ENCODE measurements around the gene RGCC.

The RGCC gene

DNA sequence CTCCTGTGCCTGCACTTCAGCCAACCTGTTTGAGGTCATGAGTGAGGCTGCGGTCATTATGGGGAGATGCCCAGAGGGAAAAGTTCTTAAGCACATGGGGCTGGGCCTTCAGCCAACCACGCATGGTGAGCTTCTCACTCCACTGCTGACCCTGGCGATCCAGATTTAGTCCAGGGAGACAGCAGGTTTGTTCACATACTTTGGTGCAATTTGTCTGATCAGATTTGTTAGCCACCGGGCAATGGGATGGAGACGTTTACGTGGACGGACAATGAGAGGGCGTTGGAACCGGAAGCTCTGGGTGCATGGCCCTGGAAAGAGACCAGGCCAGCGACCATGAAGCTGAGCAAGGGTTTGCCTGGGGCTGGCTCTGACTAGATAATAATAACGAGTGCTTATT is 56.2 kb downstream of the RGCC start:
- H3K9me3 ChIP-seq (ENCODE audit: low read depth, low read length), result no peaks in the 10 kb centered on the region
- TF ChIP-seq POLR2AphosphoS5 (IDR thresholded peaks at IDR 0.05; ENCODE audit: borderline replicate concordance, low read depth, low read length) (no peak), FOXP2 (optimal IDR thresholded peaks at IDR 0.05; ENCODE audit: control extremely low read depth, extremely low read length, insufficient read depth) (no peak), EZH2 (IDR thresholded peaks at IDR 0.05) (no peak)
- no peak overlapping the region for H3K27ac ChIP-seq
- H3K9ac ChIP-seq (ENCODE audit: insufficient read length), result no peak overlapping the region
- H3K36me3 ChIP-seq (ENCODE audit: insufficient read depth, low read length), result no peaks in the 10 kb centered on the region
- DNase-seq (ENCODE audit: low read depth, low spot score), result no peak
- H3K4me3 ChIP-seq, result no peak overlapping the region

DNA sequence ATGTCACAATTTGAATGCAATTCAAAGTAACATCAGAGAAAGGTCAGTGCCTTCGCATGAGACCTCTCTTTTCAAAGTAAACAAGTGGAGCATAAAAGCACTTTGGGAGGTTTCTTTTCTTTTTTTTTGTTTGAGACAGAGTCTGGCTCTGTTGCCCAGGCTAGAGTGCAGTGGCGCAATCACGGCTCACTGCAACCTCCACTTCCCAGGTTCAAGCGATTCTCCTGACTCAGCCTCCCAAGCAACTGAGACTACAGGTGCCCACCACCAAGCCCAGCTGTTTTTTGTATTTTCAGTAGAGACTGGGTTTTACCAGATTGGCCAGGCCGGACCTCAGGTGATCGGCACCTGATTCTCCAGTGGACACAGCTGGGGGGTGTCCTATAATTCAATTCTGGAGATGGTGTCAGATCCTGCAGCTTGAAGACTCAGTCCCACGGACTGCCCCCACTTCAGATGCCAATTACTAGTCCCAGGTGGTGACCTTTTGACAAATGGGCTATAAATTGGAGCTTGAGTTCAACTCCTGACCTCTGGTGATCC is 57.6 kb downstream of the RGCC start:
- Histone ChIP-seq H3K36me3 (ENCODE audit: insufficient read depth, low read length) (no peaks in the 10 kb centered on the region), H3K9me3 (ENCODE audit: low read depth, low read length) (no peaks in the 10 kb centered on the region), H3K9ac (ENCODE audit: insufficient read length) (no peak overlapping the region), H3K27ac (no peak overlapping the region), H3K4me3 (no peak overlapping the region)
- TF ChIP-seq POLR2AphosphoS5 (IDR thresholded peaks at IDR 0.05; ENCODE audit: borderline replicate concordance, low read depth, low read length), result no peak
- no peak for TF ChIP-seq FOXP2 (optimal IDR thresholded peaks at IDR 0.05; ENCODE audit: control extremely low read depth, extremely low read length, insufficient read depth)
- TF ChIP-seq EZH2 (IDR thresholded peaks at IDR 0.05), result no peak
- DNase-seq (ENCODE audit: low read depth, low spot score), result no peak

DNA sequence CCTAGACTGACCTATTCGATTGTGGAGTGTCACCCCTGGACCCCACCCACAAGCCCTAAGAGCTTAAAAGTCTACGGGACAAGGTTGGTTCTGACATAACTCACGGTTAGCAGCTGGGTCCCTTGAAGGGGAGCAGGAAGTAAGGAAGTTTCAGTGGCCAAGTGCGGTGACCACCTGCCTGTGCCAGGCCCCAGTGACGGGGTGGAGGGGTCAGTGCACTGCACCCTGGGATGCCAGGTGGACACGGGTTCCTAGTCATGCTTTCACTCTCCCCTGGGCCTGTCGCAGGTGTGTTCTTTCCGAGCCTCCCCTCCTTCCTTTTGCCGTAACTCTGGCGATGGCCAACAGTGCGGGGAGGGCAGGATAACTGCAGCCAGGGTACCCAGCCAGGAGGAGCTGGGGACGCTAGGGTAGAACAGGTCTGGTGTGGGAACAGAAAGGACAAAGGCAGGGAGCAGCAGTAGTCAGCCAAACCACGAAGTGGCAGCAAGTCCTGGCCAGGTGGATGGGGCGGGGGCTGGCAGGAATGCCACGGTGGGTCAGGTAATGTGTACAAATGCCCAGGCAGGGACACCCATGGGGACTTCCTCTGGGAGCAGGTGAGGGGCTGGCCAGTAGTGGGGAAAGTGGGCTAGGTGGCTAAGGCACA is 58.3 kb downstream of the RGCC start:
- DNase-seq (ENCODE audit: low read depth, low spot score), result no peak
- no peak for TF ChIP-seq POLR2AphosphoS5 (IDR thresholded peaks at IDR 0.05; ENCODE audit: borderline replicate concordance, low read depth, low read length)
- no peak for TF ChIP-seq EZH2 (IDR thresholded peaks at IDR 0.05)

DNA sequence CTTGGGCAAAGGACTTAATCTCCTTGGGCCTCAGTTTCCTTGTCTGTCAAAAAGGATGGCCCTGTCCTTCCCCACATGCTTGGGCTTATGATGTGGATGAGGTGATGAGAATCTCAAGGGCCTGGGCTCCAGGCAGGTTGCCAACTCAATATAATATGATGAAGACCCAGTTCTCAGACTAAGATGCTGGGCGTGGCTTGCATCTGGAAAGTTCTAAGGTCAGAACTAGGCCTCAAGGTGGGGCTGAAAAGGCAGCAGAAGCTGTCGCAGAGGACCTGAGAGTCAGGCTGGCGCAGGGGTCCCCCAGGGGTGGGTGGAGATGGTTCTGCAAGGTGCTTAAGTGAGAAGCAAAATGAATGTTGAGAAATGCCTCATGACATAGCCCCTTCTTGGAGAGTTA is 58.8 kb downstream of the RGCC start:
- Histone ChIP-seq H3K27ac (no peak overlapping the region), H3K4me3 (no peak overlapping the region), H3K36me3 (ENCODE audit: insufficient read depth, low read length) (no peaks in the 10 kb centered on the region), H3K9me3 (ENCODE audit: low read depth, low read length) (no peaks in the 10 kb centered on the region), H3K9ac (ENCODE audit: insufficient read length) (no peak overlapping the region)
- TF ChIP-seq EZH2 (IDR thresholded peaks at IDR 0.05), result no peak
- no peak for TF ChIP-seq POLR2AphosphoS5 (IDR thresholded peaks at IDR 0.05; ENCODE audit: borderline replicate concordance, low read depth, low read length)
- TF ChIP-seq FOXP2 (optimal IDR thresholded peaks at IDR 0.05; ENCODE audit: control extremely low read depth, extremely low read length, insufficient read depth), result no peak
- DNase-seq (ENCODE audit: low read depth, low spot score), result no peak

More for the DNA sequence above, 58.3 kb downstream of the RGCC start:
- Histone ChIP-seq H3K9me3 (ENCODE audit: low read depth, low read length) (no peaks in the 10 kb centered on the region), H3K4me3 (no peak overlapping the region), H3K27ac (no peak overlapping the region), H3K36me3 (ENCODE audit: insufficient read depth, low read length) (no peaks in the 10 kb centered on the region), H3K9ac (ENCODE audit: insufficient read length) (no peak overlapping the region)

DNA sequence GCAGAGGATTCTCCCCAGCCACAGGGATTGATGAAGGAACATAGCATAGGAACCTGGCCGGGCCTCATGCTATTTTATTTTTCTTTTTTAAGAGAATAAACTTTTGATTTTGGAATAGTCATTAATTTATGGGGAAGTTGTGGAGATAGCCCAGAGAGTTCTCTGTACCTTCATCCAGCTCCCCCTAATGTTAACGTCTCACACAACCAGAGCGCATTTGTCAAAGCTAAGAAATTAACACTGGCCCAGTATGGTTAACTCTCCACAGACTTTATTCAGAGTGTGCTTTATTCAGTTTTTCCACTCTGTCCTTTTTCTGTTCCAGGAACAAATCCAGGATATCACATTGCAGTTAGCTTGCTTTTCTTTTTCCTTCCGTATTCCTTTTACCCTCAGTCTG is 59.4 kb downstream of the RGCC start:
- no peaks in the 10 kb centered on the region for H3K36me3 ChIP-seq (ENCODE audit: insufficient read depth, low read length)
- H3K27ac ChIP-seq, result no peak overlapping the region
- H3K9me3 ChIP-seq (ENCODE audit: low read depth, low read length), result no peaks in the 10 kb centered on the region
- TF ChIP-seq EZH2 (IDR thresholded peaks at IDR 0.05) (no peak), POLR2AphosphoS5 (IDR thresholded peaks at IDR 0.05; ENCODE audit: borderline replicate concordance, low read depth, low read length) (no peak), FOXP2 (optimal IDR thresholded peaks at IDR 0.05; ENCODE audit: control extremely low read depth, extremely low read length, insufficient read depth) (no peak)
- no peak for DNase-seq (ENCODE audit: low read depth, low spot score)
- H3K9ac ChIP-seq (ENCODE audit: insufficient read length), result no peak overlapping the region
- no peak overlapping the region for H3K4me3 ChIP-seq

DNA sequence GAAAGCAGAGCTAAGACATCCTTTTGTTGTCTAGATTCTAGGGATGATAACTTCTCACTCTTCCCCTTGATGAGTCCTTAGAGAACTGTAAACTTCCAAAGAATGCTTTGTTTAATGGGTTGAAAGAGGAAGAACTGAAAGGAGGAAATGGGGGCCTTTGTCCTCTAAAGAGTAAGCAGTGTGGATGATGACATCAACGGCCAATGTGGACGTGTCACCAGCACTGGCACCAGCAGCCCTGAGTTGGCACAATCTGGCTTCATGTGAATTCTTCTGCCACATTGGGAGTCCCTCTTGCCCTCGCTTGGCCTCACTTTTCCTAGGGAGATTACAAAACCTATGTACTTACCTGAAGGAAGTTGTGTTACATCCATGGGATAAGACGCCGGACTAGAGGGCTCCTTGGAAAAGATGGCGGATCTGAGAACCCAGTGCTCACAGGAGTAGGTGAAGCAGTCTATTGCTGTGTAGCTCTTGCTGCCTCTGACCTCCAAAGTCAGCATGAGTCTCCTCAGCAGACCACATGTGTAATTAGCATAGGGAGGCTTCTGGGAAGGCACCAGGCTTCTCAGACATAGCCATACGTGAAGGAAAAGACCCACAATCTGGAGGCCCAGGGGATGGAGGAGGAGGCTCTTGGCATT is 62.8 kb downstream of the RGCC start:
- no peak for TF ChIP-seq FOXP2 (optimal IDR thresholded peaks at IDR 0.05; ENCODE audit: control extremely low read depth, extremely low read length, insufficient read depth)
- no peak for TF ChIP-seq EZH2 (IDR thresholded peaks at IDR 0.05)
- TF ChIP-seq POLR2AphosphoS5 (IDR thresholded peaks at IDR 0.05; ENCODE audit: borderline replicate concordance, low read depth, low read length), result no peak
- Histone ChIP-seq H3K36me3 (ENCODE audit: insufficient read depth, low read length) (no peaks in the 10 kb centered on the region), H3K4me3 (peak overlapping the region; percentile 59), H3K9ac (ENCODE audit: insufficient read length) (no peak overlapping the region), H3K9me3 (ENCODE audit: low read depth, low read length) (no peaks in the 10 kb centered on the region), H3K27ac (peak overlapping the region; percentile 14; the same call in 1 of the 2 replicates)
- peak; percentile 42 for DNase-seq (ENCODE audit: low read depth, low spot score)

Data from SK-N-MC (cell line).